HG03565 (cell line): ENCODE data around the gene BACH2.
"Not testable (repeated sequence)": the region's sequence is repeated elsewhere in the genome, so short reads cannot be mapped to it uniquely, and the experiment has no call there.

Experiments used
- ATAC-seq: cut with Tn5 transposase; IDR thresholded peaks from one replicate; pipeline ENCODE4 v1.9.1; 2021; ENCODE audit warnings: mild to moderate bottlenecking, moderate library complexity; ENCODE audit not compliant: unreplicated experiment

BACH2 gene

GRCh38 chr6:89980353-89980752 lies 316.3 kb downstream of the BACH2 start:
- ATAC-seq = no peak

- no peak for ATAC-seq
Observed at GRCh38 chr6:89979481-89980119, 317.0 kb downstream of the BACH2 start.

- no peak for ATAC-seq
Observed at GRCh38 chr6:89978749-89979145, 317.9 kb downstream of the BACH2 start.

- no peak for ATAC-seq
Observed at GRCh38 chr6:89977808-89978748, 318.6 kb downstream of the BACH2 start.

- ATAC-seq = no peak
Observed at GRCh38 chr6:89976694-89977020, 320.0 kb downstream of the BACH2 start.

- ATAC-seq = no peak
Observed at GRCh38 chr6:89975991-89976693, 320.5 kb downstream of the BACH2 start.

- ATAC-seq = no peak
Observed at GRCh38 chr6:89975366-89975765, 321.3 kb downstream of the BACH2 start.

- no peak for ATAC-seq
Observed at GRCh38 chr6:89974834-89975233, 321.8 kb downstream of the BACH2 start.

GRCh38 chr6:89972025-89972381 lies 324.6 kb downstream of the BACH2 start:
- no peak for ATAC-seq

GRCh38 chr6:89971338-89972024 lies 325.2 kb downstream of the BACH2 start:
- ATAC-seq = not testable (repeated sequence)

- ATAC-seq = no peak
Observed at GRCh38 chr6:89970609-89971337, 325.9 kb downstream of the BACH2 start.

GRCh38 chr6:89970072-89970471 lies 326.6 kb downstream of the BACH2 start:
- ATAC-seq = no peak

- ATAC-seq = no peak
Observed at GRCh38 chr6:89966913-89967312, 329.7 kb downstream of the BACH2 start.

- no peak for ATAC-seq
Observed at GRCh38 chr6:89966228-89966544, 330.5 kb downstream of the BACH2 start.

GRCh38 chr6:89965441-89966227 lies 331.0 kb downstream of the BACH2 start:
- ATAC-seq = no peak

GRCh38 chr6:89963391-89963790 lies 333.3 kb downstream of the BACH2 start:
- ATAC-seq = no peak

GRCh38 chr6:89961481-89961880 lies 335.2 kb downstream of the BACH2 start:
- no peak for ATAC-seq

GRCh38 chr6:89959883-89960282 lies 336.8 kb downstream of the BACH2 start:
- no peak for ATAC-seq

GRCh38 chr6:89956182-89956581 lies 340.5 kb downstream of the BACH2 start:
- ATAC-seq = no peak

- no peak for ATAC-seq
Observed at GRCh38 chr6:89955364-89955763, 341.3 kb downstream of the BACH2 start.
